GM19035 (cell line): ENCODE measurements around the gene OPALIN.

Experiments used
- ATAC-seq: cut with Tn5 transposase; IDR thresholded peaks from one replicate; pipeline ENCODE4 v1.9.1; 2021; ENCODE audit not compliant: unreplicated experiment

OPALIN gene

GRCh38 chr10:96358851-96359540 is at the start of gene OPALIN:
OPALIN (minus strand) TSS chr10:96359002; CDS start chr10:96358896, 106 bp downstream.
- ATAC-seq, result no peak

DNA sequence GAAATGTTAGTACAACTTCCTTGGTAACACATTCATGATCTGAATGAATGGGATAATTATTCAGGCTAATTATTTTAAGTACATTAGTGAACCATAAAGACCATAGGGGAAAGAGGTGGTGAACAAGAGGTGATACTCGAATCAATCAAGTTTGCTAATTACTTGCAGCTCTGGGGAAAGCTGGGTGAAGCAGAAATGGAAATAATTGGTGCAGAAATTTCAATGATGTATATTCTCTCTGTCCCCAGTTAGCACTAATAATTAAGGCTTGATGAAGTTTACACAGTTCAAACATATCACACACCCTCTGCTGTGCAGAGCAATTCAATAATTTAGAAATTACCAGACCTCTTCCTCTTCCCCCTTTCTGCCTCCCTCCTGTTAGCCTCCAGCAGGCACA is 49.4 kb upstream of the OPALIN start:
- no peak for ATAC-seq

DNA sequence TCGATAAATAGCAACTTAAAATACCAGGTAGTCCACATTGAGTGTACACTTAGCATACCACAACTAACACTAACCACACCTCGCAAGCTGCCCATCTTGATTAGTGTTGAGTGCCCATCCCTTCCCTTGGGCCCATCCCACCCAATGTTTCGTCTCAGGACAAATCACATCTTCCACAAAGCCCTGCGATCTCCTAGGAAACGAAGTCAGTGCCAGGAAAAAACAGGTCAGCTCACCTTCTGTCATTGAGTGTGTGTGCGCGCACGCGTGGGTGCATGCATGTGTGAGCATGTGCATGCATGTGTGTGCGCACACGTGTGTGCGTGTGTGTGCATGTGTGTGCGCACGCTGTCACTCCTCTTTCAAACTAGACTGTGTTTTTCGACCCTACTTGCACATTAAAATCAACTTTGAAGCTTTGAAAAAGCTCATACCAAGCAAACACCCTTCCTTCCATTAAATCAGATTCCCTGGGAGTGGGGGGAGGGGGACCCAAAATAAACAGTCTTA is 48.8 kb upstream of the OPALIN start:
- ATAC-seq, result no peak

- ATAC-seq, result no peak
Observed at GRCh38 chr10:96406091-96406490, 47.3 kb upstream of the OPALIN start.

GRCh38 chr10:96402417-96403305 is 43.9 kb upstream of the OPALIN start:
- ATAC-seq, result no peak

- no peak for ATAC-seq
Observed at GRCh38 chr10:96401036-96401435, 42.2 kb upstream of the OPALIN start.

DNA sequence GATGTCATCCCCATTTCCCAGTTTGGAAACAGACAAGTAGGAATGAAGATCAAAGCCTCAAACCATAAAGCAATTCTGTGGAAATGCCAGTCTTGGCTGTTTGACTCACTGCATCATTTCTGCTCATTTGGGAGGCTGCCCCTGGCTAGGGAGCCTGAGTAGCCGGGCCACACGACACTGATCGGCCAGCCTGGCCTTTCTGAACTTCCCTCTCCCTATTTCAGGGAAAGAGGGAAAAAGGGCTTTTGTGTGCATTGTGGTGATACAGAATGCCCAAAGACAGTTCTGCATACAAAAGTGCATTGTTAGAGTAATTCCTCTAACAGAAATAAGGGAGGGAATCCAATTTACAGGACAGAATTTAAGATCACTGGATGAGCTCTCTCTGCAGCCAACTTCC is 41.7 kb upstream of the OPALIN start:
- ATAC-seq, result no peak

GRCh38 chr10:96397902-96398301 is 39.1 kb upstream of the OPALIN start:
- ATAC-seq, result no peak

- ATAC-seq, result no peak
Observed at GRCh38 chr10:96395931-96396877, 37.4 kb upstream of the OPALIN start.

DNA sequence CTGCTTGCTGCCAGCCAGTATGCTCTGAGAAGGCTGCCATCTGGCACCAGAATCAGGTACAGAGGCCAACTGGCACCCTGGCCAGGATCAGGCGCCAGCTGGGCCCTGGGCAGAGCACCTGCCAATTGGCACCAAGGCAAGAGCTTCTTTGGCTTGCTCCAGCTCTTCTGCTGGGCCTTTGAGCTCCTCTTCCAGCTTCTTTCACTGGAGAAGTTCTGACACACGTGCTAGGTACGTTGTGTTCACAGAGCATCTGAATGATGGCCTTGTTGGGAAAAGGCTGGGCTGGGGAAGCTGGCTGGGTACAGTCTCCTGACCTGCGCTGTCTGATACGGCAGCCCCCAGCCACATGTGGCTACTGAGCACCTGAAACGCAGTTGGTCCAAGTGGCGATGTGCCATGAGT is 31.7 kb upstream of the OPALIN start:
- ATAC-seq, result no peak

DNA sequence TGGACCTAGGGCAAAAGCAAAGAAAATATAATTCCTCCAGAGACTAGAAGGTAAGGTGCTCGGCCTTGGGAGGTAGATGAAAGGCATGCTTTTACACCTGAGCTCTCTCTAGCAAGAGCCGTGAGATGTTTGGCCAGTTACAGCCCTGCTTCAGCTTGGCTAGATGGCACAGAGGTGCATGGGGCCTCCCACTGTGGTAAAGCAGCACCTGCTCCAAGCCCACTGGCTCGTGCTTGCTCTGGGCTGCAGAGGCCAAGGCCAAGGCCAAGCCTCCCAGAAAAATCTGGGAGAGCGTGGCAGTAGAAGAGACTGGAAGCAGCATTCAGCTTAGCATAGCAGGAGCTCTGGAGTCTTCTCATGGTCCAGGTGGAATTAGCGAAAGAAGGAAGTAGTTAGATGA is 31.0 kb upstream of the OPALIN start:
- no peak for ATAC-seq

GRCh38 chr10:96387601-96388000 is 28.8 kb upstream of the OPALIN start:
- no peak for ATAC-seq

GRCh38 chr10:96387161-96387560 is 28.4 kb upstream of the OPALIN start:
- no peak for ATAC-seq

GRCh38 chr10:96384506-96384905 is 25.7 kb upstream of the OPALIN start:
- ATAC-seq, result no peak

DNA sequence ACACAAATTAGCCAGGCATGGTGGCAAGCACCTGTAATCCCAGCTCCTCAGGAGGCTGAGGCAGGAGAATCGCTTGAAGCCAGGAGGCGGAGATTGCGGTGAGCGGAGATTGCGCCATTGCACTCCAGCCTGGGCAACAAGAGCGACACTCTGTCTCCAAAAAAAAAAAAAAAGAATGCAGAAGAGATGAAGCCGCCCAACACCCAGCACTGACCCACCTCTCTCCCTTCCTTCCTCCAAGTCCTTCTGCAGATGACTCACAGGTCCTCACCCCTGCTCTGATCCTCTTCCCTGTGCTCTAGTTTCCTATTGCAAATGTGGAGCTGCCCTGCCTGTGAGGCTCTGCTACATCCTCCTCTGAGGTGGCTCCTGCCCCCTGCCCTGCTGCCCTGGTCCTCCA is 22.0 kb upstream of the OPALIN start:
- no peak for ATAC-seq

DNA sequence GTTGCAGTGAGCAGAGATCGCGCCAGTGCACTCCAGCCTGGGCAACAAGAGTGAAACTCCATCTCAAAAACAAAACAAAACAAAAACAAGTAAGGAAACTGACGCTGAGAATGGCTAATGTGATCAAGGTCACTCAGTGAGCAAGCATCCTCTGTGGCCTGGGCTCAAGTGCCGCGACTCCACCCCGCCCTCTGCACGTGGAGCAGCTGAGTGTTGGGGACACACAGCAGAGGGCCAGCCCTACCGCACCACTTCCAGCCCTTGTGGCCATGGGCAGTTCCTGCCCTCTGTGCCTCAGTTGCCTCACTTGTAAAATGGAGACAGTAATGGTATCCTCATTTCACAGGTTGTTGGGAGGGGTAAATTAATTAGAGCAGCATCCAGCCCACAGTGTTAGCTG is 21.0 kb upstream of the OPALIN start:
- ATAC-seq, result no peak

DNA sequence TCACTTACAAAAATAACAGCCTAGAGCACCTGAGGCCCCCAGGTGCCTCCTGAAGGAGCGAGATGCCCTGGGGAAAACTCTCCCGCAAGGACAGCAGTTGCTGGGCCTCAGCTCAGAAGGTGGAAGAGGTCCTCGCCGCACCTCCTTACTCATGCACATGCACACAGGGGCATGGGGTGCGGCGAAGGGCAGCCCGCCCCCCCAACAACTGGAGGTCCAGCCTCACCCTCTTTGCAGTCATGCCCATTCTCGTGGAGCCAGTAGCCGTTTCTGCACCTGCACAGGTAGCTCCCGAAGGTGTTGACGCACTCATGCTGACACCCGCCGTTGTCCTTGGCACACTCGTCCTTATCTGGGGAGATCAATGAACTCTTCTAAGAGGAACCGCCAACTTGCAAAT is 19.9 kb upstream of the OPALIN start:
- ATAC-seq, result no peak

GRCh38 chr10:96377816-96378294 is 19.1 kb upstream of the OPALIN start:
- no peak for ATAC-seq

GRCh38 chr10:96376483-96376882 is 17.7 kb upstream of the OPALIN start:
- no peak for ATAC-seq

DNA sequence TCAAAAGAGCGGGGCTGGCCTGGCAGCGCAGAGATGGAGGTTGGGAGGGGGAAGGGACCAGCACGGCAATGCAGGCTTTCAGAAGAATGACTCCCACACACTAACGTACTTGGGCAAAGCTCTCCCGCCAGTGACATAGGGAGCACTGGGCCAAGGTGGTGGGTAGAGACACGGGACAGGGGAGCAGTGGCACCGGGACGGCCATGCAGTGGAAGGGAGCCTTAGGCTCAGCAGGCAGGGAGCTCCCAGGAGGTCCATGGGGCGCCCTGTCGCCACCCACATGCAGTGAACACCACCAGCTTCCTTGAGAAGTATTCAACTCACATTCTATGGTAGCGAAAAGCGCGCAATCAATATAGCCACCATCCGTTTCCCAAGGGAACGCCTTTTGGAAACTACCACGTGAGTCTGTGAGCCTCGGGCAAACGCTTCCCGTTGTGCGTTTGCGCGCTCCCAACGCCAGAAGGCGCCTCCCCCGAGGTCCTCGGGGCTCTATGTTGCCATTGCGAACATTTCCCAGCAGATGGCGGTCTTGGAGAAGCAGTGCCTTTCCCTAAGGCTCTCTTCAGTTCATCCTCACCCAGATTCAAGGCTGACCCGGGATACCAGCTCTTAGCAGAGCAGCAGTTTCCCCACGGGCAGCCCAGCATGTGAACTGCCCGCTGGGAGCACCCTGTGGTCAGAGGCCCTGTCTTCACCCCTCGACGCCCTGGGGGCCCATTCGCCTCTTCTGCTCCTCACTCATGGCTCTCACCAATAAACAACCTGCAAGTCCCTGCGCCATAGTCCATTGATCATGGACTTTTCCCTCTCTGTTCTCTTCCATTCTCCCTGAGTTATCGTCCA is 16.4 kb upstream of the OPALIN start:
- ATAC-seq, result peak; percentile 69
